Fibroblast of villous mesenchyme (primary cell): ENCODE measurements around the gene PRRX2. TPM values are rescaled to one million over a fixed set of nuclear protein-coding genes. Genes with fewer than 3 reads are reported as not detected.
"Not testable (repeated sequence)": the region's sequence is repeated elsewhere in the genome, so short reads cannot be mapped to it uniquely, and the experiment has no call there.

Experiments
- DNase-seq: peaks from one replicate; pipeline ENCODE4 v3.0.0-alpha.2; 2010; ENCODE audit warnings: low read depth
- H3K4me3 ChIP-seq: 2 replicates; pipeline ENCODE4 v1.5.1; 2011; ENCODE audit warnings: low read depth, mild to moderate bottlenecking, low read length
- CTCF ChIP-seq: IDR thresholded peaks from 2 replicates; pipeline ENCODE4 v1.5.1; 2012; ENCODE audit warnings: low read depth, mild to moderate bottlenecking, low read length; ENCODE audit not compliant: insufficient read depth
- total RNA-seq: library from RNA; depleted of rRNA; stranded (reverse); fragments of >200 nt; gene quantifications from 2 replicates; pipeline ENCODE4 v1.2.3, GENCODE V29; 2012

The PRRX2 gene
- total RNA-seq, 1 donor, result under 0.01 TPM

GRCh38 chr9:129630967-129631673 is 34.3 kb upstream of the PRRX2 start:
- no peak overlapping the region for H3K4me3 ChIP-seq
- DNase-seq, result no peak
- TF ChIP-seq CTCF, result no peak

- no peak overlapping the region for H3K4me3 ChIP-seq
- no peak for DNase-seq
- TF ChIP-seq CTCF, result no peak
These were observed 33.7 kb upstream of the PRRX2 start for GRCh38 chr9:129631674-129632129.

GRCh38 chr9:129632460-129632859 is 33.0 kb upstream of the PRRX2 start:
- no peak for TF ChIP-seq CTCF
- no peak overlapping the region for H3K4me3 ChIP-seq
- no peak for DNase-seq

- DNase-seq, result no peak
- no peak for TF ChIP-seq CTCF
- H3K4me3 ChIP-seq, result no peak overlapping the region
These were observed 32.2 kb upstream of the PRRX2 start for GRCh38 chr9:129633207-129633606.

- no peak for DNase-seq
- no peak overlapping the region for H3K4me3 ChIP-seq
- TF ChIP-seq CTCF, result no peak
These were observed 31.6 kb upstream of the PRRX2 start for GRCh38 chr9:129633848-129634247.

- DNase-seq, result no peak
- no peak for TF ChIP-seq CTCF
- no peak overlapping the region for H3K4me3 ChIP-seq
These were observed 30.1 kb upstream of the PRRX2 start for GRCh38 chr9:129635099-129636065.

GRCh38 chr9:129636343-129636742 is 29.1 kb upstream of the PRRX2 start:
- H3K4me3 ChIP-seq, DNase-seq: not testable (repeated sequence)
